ENCODE measurements around the gene CGAS.
A peak's percentile ranks its signal among the peaks of the same experiment; 100 is the strongest.
"Not testable (repeated sequence)": the region's sequence is repeated elsewhere in the genome, so short reads cannot be mapped to it uniquely, and the experiment has no call there.

The CGAS gene

DNA sequence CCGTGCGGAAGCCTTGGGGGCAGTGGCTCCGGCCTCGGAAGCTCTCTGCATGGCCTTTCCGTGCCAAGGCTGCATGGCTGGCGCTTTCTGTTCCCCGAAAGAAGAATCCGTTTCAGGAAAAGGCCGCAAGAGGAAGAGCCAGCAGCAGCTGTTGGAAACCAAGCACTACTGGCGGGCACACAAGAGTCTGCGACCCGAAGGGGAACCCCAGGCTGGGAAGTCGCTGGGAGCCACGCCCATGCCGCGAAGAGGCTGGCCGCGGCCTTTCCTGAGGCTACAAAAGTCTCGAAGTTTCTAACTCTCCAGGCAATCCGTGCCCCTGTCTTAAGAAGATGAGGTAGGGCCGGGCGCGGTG lies at the start of gene CGAS:
CGAS (minus strand) TSS at position 191 of the 355 bp plus-strand sequence; CDS start at position 75, 116 bp downstream.
- TF ChIP-seq ZNF274 (IDR thresholded peaks at IDR 0.05; ENCODE audit: low read depth, low read length), result no peak
- H3K4me3 ChIP-seq (ENCODE audit: low read length), result peak within 1 kb of the TSS; percentile 95

- no peak overlapping the region for H3K4me3 ChIP-seq (ENCODE audit: low read length)
- TF ChIP-seq ZNF274 (IDR thresholded peaks at IDR 0.05; ENCODE audit: low read depth, low read length), result no peak
Measured at GRCh38 chr6:73497915-73498314, 45.8 kb upstream of the CGAS start.

DNA sequence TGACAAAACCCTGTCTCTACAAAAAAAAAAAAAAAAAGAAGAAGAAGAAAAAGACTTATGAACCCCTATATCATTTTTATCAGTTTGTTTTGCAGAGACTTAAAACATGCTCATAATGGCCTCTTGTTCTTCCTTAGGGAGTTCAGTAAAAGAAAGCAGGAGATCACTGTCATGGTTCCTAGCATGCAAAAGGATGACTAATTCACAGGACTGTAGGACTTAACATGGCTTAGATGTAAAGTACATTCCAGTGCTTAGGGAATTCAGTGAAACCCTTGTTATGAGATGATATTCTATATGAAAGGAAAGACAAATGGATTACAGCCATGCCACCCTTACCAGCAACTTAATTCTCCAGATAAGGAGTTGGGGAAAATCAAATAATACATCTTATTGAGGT lies 39.3 kb upstream of the CGAS start:
- H3K4me3 ChIP-seq (ENCODE audit: low read length), result no peak overlapping the region
- no peak for TF ChIP-seq ZNF274 (IDR thresholded peaks at IDR 0.05; ENCODE audit: low read depth, low read length)

- TF ChIP-seq ZNF274 (IDR thresholded peaks at IDR 0.05; ENCODE audit: low read depth, low read length), result no peak
- no peak overlapping the region for H3K4me3 ChIP-seq (ENCODE audit: low read length)
Measured at GRCh38 chr6:73487473-73487872, 35.4 kb upstream of the CGAS start.

DNA sequence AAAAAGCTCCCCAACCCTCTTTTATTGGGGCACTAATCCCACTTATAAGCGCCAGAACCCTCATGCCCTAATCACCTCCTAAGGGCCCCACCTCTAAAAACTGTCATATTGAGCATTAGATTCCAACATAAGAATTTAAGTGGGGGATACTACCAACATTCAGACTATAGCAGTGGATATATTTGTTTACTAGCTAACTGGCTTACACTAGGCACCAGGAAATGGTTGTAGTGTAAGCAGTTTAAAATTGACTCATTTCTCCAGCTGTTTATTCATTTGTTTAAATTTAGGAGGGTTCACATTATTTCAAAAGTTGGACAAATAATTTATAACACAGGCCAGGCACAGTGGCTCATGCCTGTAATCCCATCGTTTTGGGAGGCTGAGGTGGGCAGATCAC lies 32.3 kb upstream of the CGAS start:
- no peak for TF ChIP-seq ZNF274 (IDR thresholded peaks at IDR 0.05; ENCODE audit: low read depth, low read length)
- H3K4me3 ChIP-seq (ENCODE audit: low read length), result no peak overlapping the region

DNA sequence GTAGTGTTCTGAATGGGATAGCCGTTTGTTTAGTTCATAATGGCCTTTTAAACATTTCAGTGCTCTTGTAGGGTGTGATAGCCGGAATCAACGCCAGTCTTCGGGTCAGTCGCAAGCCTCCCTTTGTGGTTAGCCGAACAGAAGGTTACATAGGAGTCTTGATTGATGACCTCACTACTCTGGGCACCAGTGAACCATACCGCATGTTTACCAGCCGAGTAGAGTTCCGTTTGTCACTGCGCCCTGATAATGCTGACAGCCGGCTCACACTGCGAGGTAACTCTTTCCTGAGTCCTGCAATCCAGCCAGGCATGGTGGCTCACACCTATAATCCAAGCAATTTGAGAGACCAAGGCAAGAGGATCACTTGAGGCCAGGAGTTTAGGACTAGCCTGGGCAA lies 29.9 kb upstream of the CGAS start:
- TF ChIP-seq ZNF274 (IDR thresholded peaks at IDR 0.05; ENCODE audit: low read depth, low read length), result no peak
- no peak overlapping the region for H3K4me3 ChIP-seq (ENCODE audit: low read length)

DNA sequence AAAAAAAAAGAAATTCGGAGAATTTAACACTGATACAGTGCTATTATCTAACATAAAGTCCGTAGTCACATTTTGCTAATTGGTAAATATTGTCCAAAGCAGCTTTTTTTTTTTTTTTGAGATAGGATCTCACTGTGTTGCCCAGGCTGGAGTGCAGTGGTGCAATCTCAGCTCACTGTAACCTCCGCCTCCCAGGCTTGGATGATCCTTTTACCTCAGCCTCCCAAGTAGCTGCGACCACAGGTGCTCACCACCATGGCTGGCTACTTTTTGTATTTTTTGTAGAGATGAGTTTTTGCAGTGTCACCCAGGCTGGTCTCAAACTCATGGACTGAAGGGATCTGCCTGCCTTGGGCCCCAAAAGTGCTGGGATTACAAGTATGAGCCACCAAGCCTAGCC lies 25.3 kb upstream of the CGAS start:
- TF ChIP-seq ZNF274 (IDR thresholded peaks at IDR 0.05; ENCODE audit: low read depth, low read length), result no peak

GRCh38 chr6:73476723-73477122 lies 24.6 kb upstream of the CGAS start:
- no peak for TF ChIP-seq ZNF274 (IDR thresholded peaks at IDR 0.05; ENCODE audit: low read depth, low read length)
- no peak overlapping the region for H3K4me3 ChIP-seq (ENCODE audit: low read length)

More for the DNA sequence above, 25.3 kb upstream of the CGAS start:
- H3K4me3 ChIP-seq (ENCODE audit: low read length), result no peak overlapping the region

- peak overlapping the region; percentile 52 for H3K4me3 ChIP-seq (ENCODE audit: low read length)
- TF ChIP-seq ZNF274 (IDR thresholded peaks at IDR 0.05; ENCODE audit: low read depth, low read length), result no peak
Measured at GRCh38 chr6:73471686-73472290, 19.7 kb upstream of the CGAS start.

DNA sequence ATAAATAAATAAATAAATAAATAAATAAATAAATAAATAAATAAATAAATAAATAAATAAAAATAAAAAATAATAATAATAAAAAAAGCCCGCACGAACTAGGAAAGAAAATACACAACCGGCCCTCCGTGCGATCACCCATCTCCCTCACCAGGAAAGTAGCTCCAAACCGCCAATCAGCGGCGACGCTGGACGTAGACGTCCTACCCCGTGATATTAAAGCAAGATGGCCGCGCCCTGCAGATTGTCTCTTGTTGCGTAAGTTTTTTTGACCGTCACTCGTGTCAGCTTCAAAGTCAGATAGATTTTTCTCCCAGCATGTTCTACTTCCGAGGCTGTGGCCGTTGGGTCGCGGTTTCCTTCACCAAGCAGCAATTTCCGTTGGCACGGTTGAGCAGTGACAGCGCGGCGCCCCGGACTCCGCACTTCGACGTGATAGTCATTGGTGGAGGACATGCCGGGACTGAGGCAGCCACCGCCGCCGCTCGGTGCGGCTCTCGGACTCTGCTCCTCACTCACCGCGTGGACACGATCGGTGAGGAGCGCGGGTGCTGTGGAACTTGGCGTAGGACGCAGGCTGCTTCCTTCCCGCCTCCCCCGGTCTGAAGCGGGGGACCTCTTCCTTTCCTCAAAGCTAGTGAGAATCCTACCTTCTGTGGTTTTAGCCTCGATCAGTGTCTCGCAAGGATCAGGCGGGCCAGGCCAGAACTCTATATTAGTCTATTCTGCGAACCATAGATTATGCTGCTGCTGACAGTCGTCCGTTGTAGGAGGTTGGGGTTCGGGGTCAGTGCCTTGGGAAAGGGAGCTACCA lies 9.6 kb upstream of the CGAS start, which contains the start of gene MTO1:
MTO1 (plus strand) TSS at position 201 of the 814 bp plus-strand sequence; CDS start at position 319, 118 bp downstream.
- TF ChIP-seq ZNF274 (IDR thresholded peaks at IDR 0.05; ENCODE audit: low read depth, low read length), result no peak
- H3K4me3 ChIP-seq (ENCODE audit: low read length), result peak within 1 kb of the TSS; percentile 92

GRCh38 chr6:73460056-73460455 lies 8.0 kb upstream of the CGAS start:
- TF ChIP-seq ZNF274 (IDR thresholded peaks at IDR 0.05; ENCODE audit: low read depth, low read length), result no peak
- no peak overlapping the region; the same call in 1 of the 2 replicates for H3K4me3 ChIP-seq (ENCODE audit: low read length)

DNA sequence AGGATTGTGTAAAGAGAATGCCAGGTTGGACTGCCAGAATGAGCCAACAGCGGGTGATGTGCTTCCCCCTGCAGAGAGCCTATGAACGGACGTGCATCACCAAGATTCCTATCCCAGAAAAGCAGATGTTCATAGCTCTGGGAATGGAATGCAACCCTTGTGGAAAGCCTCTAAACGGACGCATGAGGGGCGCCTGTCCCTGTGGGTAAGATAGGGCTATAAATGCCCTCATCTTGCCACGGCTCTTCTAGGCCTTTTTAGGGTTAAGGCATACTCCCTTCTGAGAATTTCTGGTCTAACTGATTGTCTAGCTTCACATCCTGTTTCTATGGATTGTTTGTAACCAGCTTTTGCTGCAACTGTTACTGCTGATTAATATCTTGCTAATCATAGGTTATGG lies 7.4 kb upstream of the CGAS start:
- not testable (repeated sequence) for H3K4me3 ChIP-seq (ENCODE audit: low read length)

DNA sequence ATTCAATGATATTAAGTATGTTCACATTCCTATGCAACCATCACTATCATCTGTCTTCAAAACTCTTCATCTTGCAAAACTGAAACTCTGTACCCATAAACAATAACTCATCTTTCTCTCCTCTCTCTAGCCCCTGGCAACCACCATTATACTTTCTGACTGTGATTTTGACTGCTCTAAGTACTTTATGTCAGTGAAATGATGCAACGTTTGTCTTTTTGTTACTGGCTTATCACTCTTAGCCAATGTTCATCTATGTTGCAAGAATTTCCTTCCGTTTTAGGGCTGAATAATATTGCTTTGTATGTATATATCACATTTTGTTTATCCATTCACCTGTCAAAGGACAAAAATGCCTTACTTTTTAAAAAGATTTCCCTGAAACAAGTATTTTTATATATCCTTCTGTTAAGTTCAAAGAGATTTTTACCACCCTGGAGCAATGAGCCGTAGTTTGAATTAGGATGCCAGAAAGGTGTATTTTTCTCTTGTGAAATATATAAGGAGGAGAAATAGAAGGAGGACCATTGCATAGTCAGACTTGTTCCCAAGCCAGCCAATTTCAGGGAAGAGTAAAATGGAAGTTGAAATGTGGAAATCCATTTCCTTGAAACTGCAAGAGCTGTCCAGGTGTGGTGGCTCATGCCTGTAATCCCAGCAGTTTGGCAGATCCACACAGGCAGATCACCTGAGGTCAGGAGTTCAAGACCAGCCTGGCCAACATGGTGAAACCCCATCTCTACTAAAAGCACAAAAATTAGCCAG lies 4.0 kb upstream of the CGAS start:
- no peak for TF ChIP-seq ZNF274 (IDR thresholded peaks at IDR 0.05; ENCODE audit: low read depth, low read length)
- no peak overlapping the region for H3K4me3 ChIP-seq (ENCODE audit: low read length)

GRCh38 chr6:73451223-73452106 lies 632 bp downstream of the CGAS start:
- TF ChIP-seq ZNF274 (IDR thresholded peaks at IDR 0.05; ENCODE audit: low read depth, low read length), result no peak
- peak overlapping the region; percentile 95 for H3K4me3 ChIP-seq (ENCODE audit: low read length)
